Thyroid gland (tissue), 4 donors: Measurements from ENCODE around the gene PLEKHA5. TPM values are rescaled to one million over a fixed set of nuclear protein-coding genes. Genes with fewer than 3 reads are reported as not detected.
"Not testable (repeated sequence)": the region's sequence is repeated elsewhere in the genome, so short reads cannot be mapped to it uniquely, and the experiment has no call there.

Source experiments
- DNase-seq, 2 donors: peaks; one replicate each; pipeline ENCODE4 v3.0.0-alpha.2; 2019
- H3K27ac ChIP-seq, 3 donors: fragments of 200-600 bp; sonication (generic); 1 replicate in 2 of 3; 2 replicates in 1 of 3; pipeline ENCODE4 v1.5.1; 2016 to 2019; ENCODE audit warnings: mild to moderate bottlenecking in 1 of 3, moderate library complexity in 1 of 3
- H3K27me3 ChIP-seq: fragments of 200-600 bp; sonication (generic); one replicate; pipeline ENCODE4 v1.5.1; 2019
- H3K36me3 ChIP-seq, 2 donors: fragments of 200-600 bp; sonication (generic); one replicate each; pipeline ENCODE4 v1.5.1; 2016 to 2019
- H3K4me1 ChIP-seq, 2 donors: fragments of 200-600 bp; sonication (generic); one replicate each; pipeline ENCODE4 v1.5.1; 2017 to 2019
- H3K4me3 ChIP-seq, 3 donors: fragments of 200-600 bp; sonication (generic); replicated peaks in 1 of 3; 1 replicate in 2 of 3; 2 replicates in 1 of 3; pipeline ENCODE4 v1.5.1; 2016; ENCODE audit warnings: mild to moderate bottlenecking in 1 of 3
- H3K9me3 ChIP-seq: fragments of 200-600 bp; sonication (generic); one replicate; pipeline ENCODE4 v1.5.1; 2017
- CTCF ChIP-seq, 6 experiments: fragments of 200-600 bp in 3 of 6; fragments of 450-650 bp in 3 of 6; sonication (generic) in 3 of 6; IDR thresholded peaks; one replicate each; pipeline ENCODE4 v1.5.1; 2016 to 2019; ENCODE audit warnings: antibody characterized with exemption in 6 of 6, mild to moderate bottlenecking in 2 of 6, inconsistent platforms in 1 of 6, moderate library complexity in 1 of 6
- POLR2A ChIP-seq, 2 donors: fragments of 450-650 bp; IDR thresholded peaks; one replicate each; pipeline ENCODE4 v1.6.1; 2017; ENCODE audit warnings: antibody characterized with exemption in 2 of 2, mild to moderate bottlenecking in 2 of 2, moderate library complexity in 1 of 2
- WGBS, 2 donors: methylation state at CpG; one replicate each; pipeline ENCODE4 v1.1.5; 2017; 5-methylcytosine and 5-hydroxymethylcytosine counted together
- intact Hi-C: fragments of 100-400 bp; cut with DNase I; formaldehyde crosslinking; loops from one replicate; pipeline ENCODE4 v1.15.1; 2023
- total RNA-seq, 4 donors: library from RNA; depleted of rRNA; stranded (reverse); fragments of >200 nt; gene quantifications; one replicate each; pipeline ENCODE4 v1.2.3, GENCODE V29; 2016

Gene PLEKHA5
- total RNA-seq, 4 donors from 2014 or later, result 35.4 to 48.6 (median 40.8) TPM

- H3K27me3 ChIP-seq, result no peaks in the 10 kb centered on the region
- 88 to 90% methylated on average over 10 of the region's 10 CpGs for WGBS, 2 donors
- H3K36me3 ChIP-seq, result no peaks in the 10 kb centered on the region
- intact Hi-C loops, result no loop called here
- no peak for DNase-seq
- TF ChIP-seq CTCF (IDR thresholded peaks at IDR 0.05) (no peak), POLR2A (IDR thresholded peaks at IDR 0.05) (no peak)
- no peak overlapping the region for H3K4me3 ChIP-seq
- no peaks in the 10 kb centered on the region for H3K9me3 ChIP-seq
- H3K27ac ChIP-seq, result no peak overlapping the region
- no peaks in the 10 kb centered on the region for H3K4me1 ChIP-seq
Observed at GRCh38 chr12:19411234-19412204, 282.0 kb downstream of the PLEKHA5 start.

GRCh38 chr12:19412844-19413243 is 283.3 kb downstream of the PLEKHA5 start:
- H3K27ac ChIP-seq, result no peak overlapping the region
- 77 to 80% methylated on average over 16 to 17 of the region's 23 CpGs for WGBS, 2 donors
- H3K4me3 ChIP-seq, result no peak overlapping the region
- H3K27me3 ChIP-seq, result no peaks in the 10 kb centered on the region
- no peak for DNase-seq
- intact Hi-C loops, result no loop called here
- H3K9me3 ChIP-seq, result no peaks in the 10 kb centered on the region
- H3K36me3 ChIP-seq, result no peaks in the 10 kb centered on the region
- no peak for TF ChIP-seq POLR2A (IDR thresholded peaks at IDR 0.05)
- no peak for TF ChIP-seq CTCF (IDR thresholded peaks at IDR 0.05)
- H3K4me1 ChIP-seq, result no peaks in the 10 kb centered on the region

- intact Hi-C loops, DNase-seq, H3K27ac ChIP-seq, H3K36me3 ChIP-seq, H3K4me1 ChIP-seq, H3K9me3 ChIP-seq, H3K4me3 ChIP-seq, H3K27me3 ChIP-seq: not testable (repeated sequence)
- WGBS, 2 donors, result 93 to 95% methylated on average over 5 of the region's 5 CpGs
Observed at GRCh38 chr12:19413582-19413981, 284.0 kb downstream of the PLEKHA5 start.

- no peaks in the 10 kb centered on the region for H3K4me1 ChIP-seq
- no peak overlapping the region for H3K4me3 ChIP-seq
- H3K9me3 ChIP-seq, result no peaks in the 10 kb centered on the region
- TF ChIP-seq CTCF (IDR thresholded peaks at IDR 0.05) (no peak), POLR2A (IDR thresholded peaks at IDR 0.05) (no peak)
- no peak for DNase-seq
- intact Hi-C loops, result no loop called here
- no peaks in the 10 kb centered on the region for H3K36me3 ChIP-seq
- no peak overlapping the region for H3K27ac ChIP-seq
- H3K27me3 ChIP-seq, result no peaks in the 10 kb centered on the region
Observed at GRCh38 chr12:19415563-19415962, 286.0 kb downstream of the PLEKHA5 start.

GRCh38 chr12:19419086-19419485 is 289.6 kb downstream of the PLEKHA5 start:
- intact Hi-C loops, result no loop called here
- Histone ChIP-seq H3K4me1 (no peaks in the 10 kb centered on the region), H3K9me3 (no peaks in the 10 kb centered on the region), H3K36me3 (no peaks in the 10 kb centered on the region), H3K27ac (no peak overlapping the region), H3K4me3 (no peak overlapping the region), H3K27me3 (no peaks in the 10 kb centered on the region)
- no peak for DNase-seq
- TF ChIP-seq CTCF (IDR thresholded peaks at IDR 0.05), result no peak
- no peak for TF ChIP-seq POLR2A (IDR thresholded peaks at IDR 0.05)
- WGBS, 2 donors, result 94 to 97% methylated on average over 14 of the region's 14 CpGs
